Measurements from ENCODE around the gene LRRC4B. TPM values are rescaled to one million over a fixed set of nuclear protein-coding genes. Genes with fewer than 3 reads are reported as not detected.

Gene LRRC4B
- total and polyA plus RNA-seq, 2 of the 13 experiments (the other 11 are each of a cell fraction or from before 2014, with no cell fraction given), result not detected

- TF ChIP-seq NONO (IDR thresholded peaks at IDR 0.05) (no peak), NONO (CRISPR knock-in tag; conservative IDR thresholded peaks at IDR 0.05) (peak; percentile 63; the same call in 1 of the 2 replicates), FLYWCH1 (CRISPR knock-in tag; IDR thresholded peaks at IDR 0.05) (no peak), XRCC5 (optimal IDR thresholded peaks at IDR 0.05; ENCODE audit: low read length) (peak; percentile 96), KAT7 (CRISPR knock-in tag; IDR thresholded peaks at IDR 0.05; ENCODE audit: borderline replicate concordance) (no peak), THAP11 (CRISPR knock-in tag; IDR thresholded peaks at IDR 0.05) (peak; percentile 52; the same call in 1 of the 2 replicates), FOXA3 (CRISPR knock-in tag; IDR thresholded peaks at IDR 0.05) (peak; percentile 27; the same call in 1 of the 2 replicates), FOSL2 (CRISPR knock-in tag; IDR thresholded peaks at IDR 0.05) (peak; percentile 14; the same call in 1 of the 2 replicates), ZSCAN31 (CRISPR knock-in tag; IDR thresholded peaks at IDR 0.05; ENCODE audit: low read depth) (no peak), FOXO1 (CRISPR knock-in tag; IDR thresholded peaks at IDR 0.05) (0 out of 2 replicates have a peak, but pooled peaks have one; percentile 20), ZBTB7B (CRISPR knock-in tag; IDR thresholded peaks at IDR 0.05) (0 out of 2 replicates have a peak, but pooled peaks have one; percentile 21), TEAD3 (CRISPR knock-in tag; optimal IDR thresholded peaks at IDR 0.05; ENCODE audit: borderline replicate concordance) (peak; percentile 64)
- TF ChIP-seq, protein P1, sequence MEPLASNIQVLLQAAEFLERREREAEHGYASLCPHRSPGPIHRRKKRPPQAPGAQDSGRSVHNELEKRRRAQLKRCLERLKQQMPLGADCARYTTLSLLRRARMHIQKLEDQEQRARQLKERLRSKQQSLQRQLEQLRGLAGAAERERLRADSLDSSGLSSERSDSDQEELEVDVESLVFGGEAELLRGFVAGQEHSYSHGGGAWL (CRISPR knock-in tag; IDR thresholded peaks at IDR 0.05), result 0 out of 2 replicates have a peak, but pooled peaks have one; percentile 25
- TF ChIP-seq, protein P2, sequence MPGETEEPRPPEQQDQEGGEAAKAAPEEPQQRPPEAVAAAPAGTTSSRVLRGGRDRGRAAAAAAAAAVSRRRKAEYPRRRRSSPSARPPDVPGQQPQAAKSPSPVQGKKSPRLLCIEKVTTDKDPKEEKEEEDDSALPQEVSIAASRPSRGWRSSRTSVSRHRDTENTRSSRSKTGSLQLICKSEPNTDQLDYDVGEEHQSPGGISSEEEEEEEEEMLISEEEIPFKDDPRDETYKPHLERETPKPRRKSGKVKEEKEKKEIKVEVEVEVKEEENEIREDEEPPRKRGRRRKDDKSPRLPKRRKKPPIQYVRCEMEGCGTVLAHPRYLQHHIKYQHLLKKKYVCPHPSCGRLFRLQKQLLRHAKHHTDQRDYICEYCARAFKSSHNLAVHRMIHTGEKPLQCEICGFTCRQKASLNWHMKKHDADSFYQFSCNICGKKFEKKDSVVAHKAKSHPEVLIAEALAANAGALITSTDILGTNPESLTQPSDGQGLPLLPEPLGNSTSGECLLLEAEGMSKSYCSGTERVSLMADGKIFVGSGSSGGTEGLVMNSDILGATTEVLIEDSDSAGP (CRISPR knock-in tag; IDR thresholded peaks at IDR 0.05; ENCODE audit: borderline replicate concordance), result 0 out of 2 replicates have a peak, but pooled peaks have one; percentile 25
- TF ChIP-seq, protein P3, sequence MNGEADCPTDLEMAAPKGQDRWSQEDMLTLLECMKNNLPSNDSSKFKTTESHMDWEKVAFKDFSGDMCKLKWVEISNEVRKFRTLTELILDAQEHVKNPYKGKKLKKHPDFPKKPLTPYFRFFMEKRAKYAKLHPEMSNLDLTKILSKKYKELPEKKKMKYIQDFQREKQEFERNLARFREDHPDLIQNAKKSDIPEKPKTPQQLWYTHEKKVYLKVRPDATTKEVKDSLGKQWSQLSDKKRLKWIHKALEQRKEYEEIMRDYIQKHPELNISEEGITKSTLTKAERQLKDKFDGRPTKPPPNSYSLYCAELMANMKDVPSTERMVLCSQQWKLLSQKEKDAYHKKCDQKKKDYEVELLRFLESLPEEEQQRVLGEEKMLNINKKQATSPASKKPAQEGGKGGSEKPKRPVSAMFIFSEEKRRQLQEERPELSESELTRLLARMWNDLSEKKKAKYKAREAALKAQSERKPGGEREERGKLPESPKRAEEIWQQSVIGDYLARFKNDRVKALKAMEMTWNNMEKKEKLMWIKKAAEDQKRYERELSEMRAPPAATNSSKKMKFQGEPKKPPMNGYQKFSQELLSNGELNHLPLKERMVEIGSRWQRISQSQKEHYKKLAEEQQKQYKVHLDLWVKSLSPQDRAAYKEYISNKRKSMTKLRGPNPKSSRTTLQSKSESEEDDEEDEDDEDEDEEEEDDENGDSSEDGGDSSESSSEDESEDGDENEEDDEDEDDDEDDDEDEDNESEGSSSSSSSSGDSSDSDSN (CRISPR knock-in tag; IDR thresholded peaks at IDR 0.05), result peak; percentile 42; the same call in 1 of the 2 replicates
Measured at GRCh38 chr19:50478901-50479715, 89.1 kb downstream of the LRRC4B start (continued).

All from HepG2 (cell line).